Osteoblast (primary cell): ENCODE measurements around the gene C14orf180. TPM values are rescaled to one million over a fixed set of nuclear protein-coding genes. Genes with fewer than 3 reads are reported as not detected.

Source experiments
- DNase-seq: peaks from one replicate; pipeline ENCODE4 v3.0.0; 2011; ENCODE audit warnings: low spot score, mixed read lengths; ENCODE audit not compliant: insufficient read length; ENCODE audit errors: missing footprints
- H2AFZ ChIP-seq: 2 replicates; pipeline ENCODE4 v1.6.0; 2011; ENCODE audit warnings: mild to moderate bottlenecking, low read length
- H3K27ac ChIP-seq: 2 replicates; pipeline ENCODE4 v1.5.1; 2011; ENCODE audit warnings: mild to moderate bottlenecking, low read depth, low read length, moderate library complexity
- H3K27me3 ChIP-seq: 2 replicates; pipeline ENCODE4 v1.6.0; 2012; ENCODE audit warnings: mild to moderate bottlenecking, control low read depth, inconsistent platforms, low read length, moderate library complexity; ENCODE audit not compliant: insufficient read depth
- H3K36me3 ChIP-seq: 2 replicates; pipeline ENCODE4 v1.5.1; 2011; ENCODE audit warnings: mild to moderate bottlenecking, low read length, control low read depth, moderate library complexity; ENCODE audit not compliant: insufficient read depth
- H3K4me1 ChIP-seq: 2 replicates; pipeline ENCODE4 v1.5.1; 2011; ENCODE audit warnings: mild to moderate bottlenecking, low read length, control low read depth, moderate library complexity; ENCODE audit not compliant: insufficient read depth
- H3K4me2 ChIP-seq: 2 replicates; pipeline ENCODE4 v1.6.0; 2011; ENCODE audit warnings: mild to moderate bottlenecking, low read length; ENCODE audit not compliant: insufficient read depth
- H3K4me3 ChIP-seq: fragments of 200-600 bp; sonication (generic); 3 replicates; pipeline ENCODE4 v1.5.1; 2012; ENCODE audit warnings: mild to moderate bottlenecking, low read length, inconsistent platforms; ENCODE audit not compliant: insufficient read depth
- H3K79me2 ChIP-seq: 2 replicates; pipeline ENCODE4 v1.6.0; 2012; ENCODE audit warnings: mild to moderate bottlenecking, low read length, control low read depth, inconsistent platforms; ENCODE audit not compliant: insufficient read depth
- H3K9me3 ChIP-seq: 2 replicates; pipeline ENCODE4 v1.5.1; 2011; ENCODE audit warnings: low read depth, low read length, control low read depth
- H4K20me1 ChIP-seq: 2 replicates; pipeline ENCODE4 v1.6.0; 2012; ENCODE audit warnings: mild to moderate bottlenecking, low read length, control low read depth; ENCODE audit not compliant: insufficient read depth
- CTCF ChIP-seq: IDR thresholded peaks from 2 replicates; pipeline ENCODE4 v1.5.1; 2011; ENCODE audit warnings: mild to moderate bottlenecking, low read depth, low read length, moderate library complexity; ENCODE audit errors: extremely low read depth
- total RNA-seq: library from RNA; depleted of rRNA; stranded (reverse); fragments of >200 nt; gene quantifications from 2 replicates; pipeline ENCODE4 v1.2.3, GENCODE V29; 2012

Gene C14orf180
- total RNA-seq, 1 donor: not detected

GRCh38 chr14:104611881-104612280, 32.3 kb downstream of the C14orf180 start:
- DNase-seq: no peak
- Histone ChIP-seq H3K79me2 (no peaks in the 10 kb centered on the region), H3K4me1 (no peaks in the 10 kb centered on the region), H3K27ac (no peak overlapping the region), H3K36me3 (no peaks in the 10 kb centered on the region), H3K4me2 (no peak overlapping the region), H2AFZ (no peak overlapping the region), H4K20me1 (no peaks in the 10 kb centered on the region), H3K4me3 (no peak overlapping the region), H3K9me3 (no peaks in the 10 kb centered on the region), H3K27me3 (no peaks in the 10 kb centered on the region)
- no peak for TF ChIP-seq CTCF

GRCh38 chr14:104614126-104614812, 34.7 kb downstream of the C14orf180 start:
- no peak for DNase-seq
- H3K27me3 ChIP-seq: no peaks in the 10 kb centered on the region
- H3K27ac ChIP-seq: no peak overlapping the region
- no peak for TF ChIP-seq CTCF
- no peaks in the 10 kb centered on the region for H3K4me1 ChIP-seq
- H4K20me1 ChIP-seq: no peaks in the 10 kb centered on the region
- H3K4me2 ChIP-seq: no peak overlapping the region
- no peak overlapping the region for H3K4me3 ChIP-seq
- no peaks in the 10 kb centered on the region for H3K36me3 ChIP-seq
- no peaks in the 10 kb centered on the region for H3K9me3 ChIP-seq
- H2AFZ ChIP-seq: no peak overlapping the region
- no peaks in the 10 kb centered on the region for H3K79me2 ChIP-seq

DNA sequence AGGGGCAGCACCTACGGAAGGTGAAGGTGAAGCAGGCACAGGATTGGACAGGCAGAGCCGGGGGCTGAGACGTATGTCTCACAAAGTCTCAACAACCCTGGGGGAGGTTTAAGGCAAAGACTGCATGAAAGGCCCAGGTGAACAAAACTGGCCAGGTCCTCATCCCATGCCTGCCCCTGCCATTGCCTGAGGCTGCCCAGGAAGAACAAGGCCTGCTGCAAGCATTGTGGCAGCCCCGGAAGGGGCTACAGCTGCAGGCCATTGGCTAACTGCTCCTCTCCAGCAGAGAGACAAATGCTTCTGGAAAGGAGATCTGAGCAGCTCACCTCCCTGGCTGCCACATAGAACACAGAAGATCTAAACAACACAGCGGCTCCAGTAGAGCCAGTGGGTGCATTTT, 45.4 kb downstream of the C14orf180 start:
- Histone ChIP-seq H3K27me3 (peaks cover 15% of the 10 kb centered on the region), H3K9me3 (peaks cover 5% of the 10 kb centered on the region), H3K79me2 (no peaks in the 10 kb centered on the region), H3K4me3 (no peak overlapping the region), H3K4me1 (no peaks in the 10 kb centered on the region), H2AFZ (no peak overlapping the region), H3K4me2 (no peak overlapping the region), H4K20me1 (no peaks in the 10 kb centered on the region), H3K27ac (no peak overlapping the region), H3K36me3 (no peaks in the 10 kb centered on the region)
- peak; percentile 35 for DNase-seq
- TF ChIP-seq CTCF: no peak

DNA sequence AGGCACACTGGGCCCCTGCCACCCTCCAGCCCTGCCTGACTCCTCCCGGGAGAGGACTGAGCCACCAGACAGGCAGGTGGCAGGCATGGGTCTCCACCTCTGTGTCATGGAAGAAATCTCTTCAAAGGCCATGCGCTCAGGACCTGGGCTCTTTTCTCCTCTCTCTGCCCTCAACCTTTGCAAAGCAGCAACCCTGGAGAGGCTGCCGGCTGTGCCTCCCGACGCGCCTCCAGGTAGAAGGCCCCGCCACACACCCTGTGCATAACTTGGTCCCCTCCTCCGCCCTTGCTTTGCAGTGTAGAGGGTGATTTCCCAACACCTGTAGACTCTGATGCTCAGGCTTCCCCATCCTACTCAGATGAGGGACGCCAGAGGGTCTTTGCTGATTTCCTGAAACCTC, 53.2 kb downstream of the C14orf180 start:
- H3K27me3 ChIP-seq: peaks cover 5% of the 10 kb centered on the region
- no peaks in the 10 kb centered on the region for H3K36me3 ChIP-seq
- H3K4me1 ChIP-seq: no peaks in the 10 kb centered on the region
- no peak overlapping the region for H3K27ac ChIP-seq
- DNase-seq: peak; percentile 25
- no peak for TF ChIP-seq CTCF
- no peaks in the 10 kb centered on the region for H3K9me3 ChIP-seq
- no peak overlapping the region for H3K4me2 ChIP-seq
- no peak overlapping the region for H3K4me3 ChIP-seq
- no peaks in the 10 kb centered on the region for H3K79me2 ChIP-seq
- H4K20me1 ChIP-seq: no peaks in the 10 kb centered on the region
- H2AFZ ChIP-seq: no peak overlapping the region
